Glomerular endothelial cell (primary cell): ENCODE data around the gene PABPN1L. TPM values are rescaled to one million over a fixed set of nuclear protein-coding genes. Genes with fewer than 3 reads are reported as not detected.

Source experiments
- DNase-seq: peaks from one replicate; pipeline ENCODE4 v3.0.0-alpha.2; 2011; ENCODE audit warnings: low read depth, low spot score; ENCODE audit errors: extremely low read depth
- total RNA-seq: library from RNA; depleted of rRNA; stranded (reverse); fragments of >200 nt; gene quantifications from 2 replicates; pipeline ENCODE4 v1.2.3, GENCODE V29; 2015

PABPN1L gene
- total RNA-seq, 1 donor from 2014 or later: not detected

DNA sequence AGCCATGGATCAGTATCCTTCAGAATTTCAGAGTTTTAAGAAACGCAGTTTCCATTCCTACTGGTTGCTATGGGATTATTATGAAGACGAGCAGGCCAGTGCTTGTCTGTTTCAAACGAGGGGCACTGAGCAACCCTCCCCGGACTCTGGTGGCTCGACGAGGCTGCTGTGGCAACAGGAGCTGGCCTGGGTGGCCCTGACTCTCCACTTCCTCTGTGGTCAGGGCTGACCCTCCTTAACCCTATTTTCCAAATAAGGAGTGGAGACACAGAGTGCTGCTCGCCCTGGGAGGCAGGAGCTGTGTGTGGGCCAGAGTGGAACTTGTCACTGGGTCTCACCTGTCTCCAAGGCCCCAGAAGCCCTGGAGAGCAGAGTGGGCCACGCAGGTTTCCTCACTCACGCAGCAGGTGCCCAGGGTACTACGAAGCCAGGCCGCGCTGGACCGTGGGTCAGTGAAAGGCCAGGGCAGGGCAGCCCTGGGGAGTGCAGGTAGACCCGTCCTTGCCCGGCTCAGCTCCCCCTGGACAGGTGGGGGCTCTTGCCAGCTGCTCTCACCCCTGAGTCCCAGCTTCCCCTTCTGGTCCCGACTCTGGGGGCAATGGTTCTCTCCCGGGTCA is 13.0 kb downstream of the PABPN1L start:
- DNase-seq: no peak

DNA sequence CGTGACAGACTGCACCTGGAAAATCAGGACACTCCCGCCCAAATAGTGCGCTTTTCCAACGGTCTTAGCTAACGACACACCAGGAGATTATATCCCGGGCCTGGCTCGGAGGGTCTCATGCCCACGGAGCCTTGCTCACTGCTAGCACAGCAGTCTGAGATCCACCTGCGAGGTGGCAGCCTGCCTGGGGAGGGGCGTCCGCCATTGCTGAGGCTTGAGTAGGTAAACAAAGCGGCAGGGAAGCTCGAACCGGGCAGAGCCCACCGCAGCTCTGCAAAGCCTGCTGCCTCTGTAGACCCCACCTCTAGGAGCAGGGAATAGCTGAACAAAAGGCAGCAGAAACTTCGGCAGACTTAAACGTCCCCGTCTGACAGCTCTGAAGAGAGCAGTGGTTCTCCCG is 14.8 kb downstream of the PABPN1L start:
- no peak for DNase-seq

GRCh38 chr16:88850531-88851199 is 15.8 kb downstream of the PABPN1L start:
- DNase-seq: no peak

DNA sequence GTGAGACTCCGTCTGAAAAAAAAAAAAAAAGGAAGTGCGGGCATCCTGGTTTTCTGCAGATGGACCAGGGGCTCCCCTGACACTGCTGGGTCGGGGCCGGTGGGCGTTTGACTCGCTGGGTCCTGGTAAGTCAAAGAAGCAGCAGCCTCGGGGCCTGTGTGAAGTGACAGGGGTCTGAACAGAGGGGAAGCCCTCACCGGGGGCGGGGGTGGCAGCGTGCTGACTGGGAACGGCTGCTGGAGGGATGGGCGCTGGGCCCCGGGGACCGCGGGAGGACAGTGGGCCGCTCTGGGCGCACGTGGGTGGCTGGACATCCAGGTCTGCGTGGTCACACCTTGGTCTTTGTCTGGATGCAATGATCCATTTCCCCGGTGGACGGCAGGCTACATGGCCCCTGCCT is 17.9 kb downstream of the PABPN1L start:
- no peak for DNase-seq

DNA sequence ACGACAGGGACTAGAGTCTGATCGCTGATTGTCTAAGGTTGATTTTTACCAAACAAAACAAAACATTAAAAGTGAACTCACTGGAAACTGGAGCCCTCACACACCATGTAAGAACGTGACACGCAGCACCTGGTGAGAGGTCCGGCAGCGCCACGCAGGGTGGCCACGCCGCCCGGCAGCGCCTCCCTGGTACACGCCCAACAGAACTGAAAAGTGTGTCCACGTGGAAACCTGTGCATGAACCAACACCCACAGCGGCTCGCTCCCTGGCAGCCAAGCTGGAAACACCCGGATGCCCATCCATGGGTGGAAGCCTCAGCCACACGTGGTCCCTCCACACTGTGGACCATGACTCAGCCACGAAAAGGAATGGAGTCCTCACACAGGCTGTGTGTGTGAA is 18.8 kb downstream of the PABPN1L start:
- no peak for DNase-seq

DNA sequence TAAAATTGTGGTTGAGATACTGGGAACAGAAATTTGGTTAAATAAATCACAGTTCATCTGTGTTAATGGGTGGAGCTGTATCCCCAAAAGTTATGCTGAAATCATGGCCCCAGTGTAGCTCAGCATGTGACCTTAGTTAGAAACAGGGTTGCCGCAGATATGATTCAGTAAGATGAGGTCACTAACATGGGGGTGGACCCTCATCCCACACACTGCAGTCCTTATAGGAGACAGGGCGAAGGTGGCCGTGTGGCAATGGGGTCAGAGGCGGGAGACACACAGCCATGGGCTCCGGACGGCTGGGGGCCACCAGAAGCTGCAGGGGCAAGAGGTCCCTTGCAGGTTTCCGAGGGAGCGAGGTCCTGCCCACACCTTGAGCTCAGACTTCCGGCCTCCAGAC is 20.4 kb downstream of the PABPN1L start:
- no peak for DNase-seq

DNA sequence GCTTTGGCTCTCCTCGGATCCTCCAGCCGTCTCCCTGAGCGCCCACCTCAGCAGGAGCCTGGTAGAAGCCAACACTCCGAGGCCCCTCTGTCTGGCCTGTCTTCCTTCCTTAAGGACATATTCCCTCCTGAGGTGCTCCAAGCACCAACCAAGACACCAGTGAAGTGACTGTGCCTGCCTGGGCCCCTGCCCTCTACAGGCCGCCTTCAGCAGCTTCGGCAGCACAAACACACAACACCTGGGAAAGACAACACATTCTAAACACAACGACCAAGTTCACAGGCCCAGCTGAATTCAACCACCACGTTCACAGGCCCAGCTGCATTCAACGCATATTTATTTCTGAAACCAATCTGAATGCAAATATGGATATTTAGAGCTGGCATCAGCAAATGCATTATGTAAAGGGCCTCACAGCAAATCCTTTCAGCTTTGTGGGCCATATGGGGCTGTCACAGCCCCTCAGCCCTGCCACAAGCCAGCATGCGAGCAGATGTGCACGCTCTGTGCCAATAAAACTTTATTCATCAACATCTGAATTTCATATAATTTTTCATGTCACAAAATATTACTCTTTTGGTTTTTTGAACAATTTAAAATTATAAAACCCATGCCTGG is 21.9 kb downstream of the PABPN1L start:
- DNase-seq: no peak

DNA sequence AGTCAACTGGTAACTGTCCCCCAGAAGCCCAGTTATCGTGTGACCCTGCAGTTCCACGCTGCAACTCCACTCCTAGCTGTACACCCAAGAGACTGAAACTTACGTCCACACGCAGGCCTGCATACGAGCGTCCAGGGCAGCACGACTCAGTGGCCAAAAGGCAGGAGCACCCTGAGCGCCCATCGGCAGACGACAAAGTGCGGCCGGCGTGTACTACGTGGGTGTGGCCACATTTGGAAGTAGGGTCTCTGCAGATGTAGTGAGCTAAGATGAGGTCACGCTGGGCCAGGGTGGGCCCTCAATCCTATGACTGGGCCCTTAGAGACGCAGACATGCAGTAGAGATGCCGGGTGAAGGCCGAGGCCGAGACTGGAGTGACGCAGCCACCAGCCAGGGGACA is 23.2 kb downstream of the PABPN1L start:
- no peak for DNase-seq

DNA sequence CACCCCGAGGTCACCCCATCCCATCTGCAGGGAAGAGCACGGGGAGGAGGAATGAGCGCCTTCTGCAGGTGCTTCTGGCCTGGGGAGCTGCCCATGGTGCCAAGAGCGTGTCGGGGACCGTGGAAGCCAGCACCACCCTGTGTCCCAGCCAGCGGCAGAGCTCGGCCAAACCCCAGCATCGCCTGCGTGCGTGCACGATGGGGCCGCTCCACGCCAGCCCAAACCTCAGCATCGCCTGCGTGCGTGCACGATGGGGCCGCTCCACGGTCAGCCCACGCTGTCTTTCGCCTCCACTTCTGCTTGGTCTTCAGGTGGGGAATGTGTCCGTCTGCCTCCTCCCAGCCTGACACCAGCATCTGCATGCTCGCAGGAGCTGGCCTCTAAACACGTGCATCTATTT is 23.7 kb downstream of the PABPN1L start:
- no peak for DNase-seq

- no peak for DNase-seq
Measured at GRCh38 chr16:88842308-88842756, 24.1 kb downstream of the PABPN1L start.

GRCh38 chr16:88841521-88842307 is 24.7 kb downstream of the PABPN1L start:
- no peak for DNase-seq

GRCh38 chr16:88840600-88841215 is 25.8 kb downstream of the PABPN1L start:
- DNase-seq: no peak

- DNase-seq: no peak
Measured at GRCh38 chr16:88839745-88840599, 26.5 kb downstream of the PABPN1L start.

DNA sequence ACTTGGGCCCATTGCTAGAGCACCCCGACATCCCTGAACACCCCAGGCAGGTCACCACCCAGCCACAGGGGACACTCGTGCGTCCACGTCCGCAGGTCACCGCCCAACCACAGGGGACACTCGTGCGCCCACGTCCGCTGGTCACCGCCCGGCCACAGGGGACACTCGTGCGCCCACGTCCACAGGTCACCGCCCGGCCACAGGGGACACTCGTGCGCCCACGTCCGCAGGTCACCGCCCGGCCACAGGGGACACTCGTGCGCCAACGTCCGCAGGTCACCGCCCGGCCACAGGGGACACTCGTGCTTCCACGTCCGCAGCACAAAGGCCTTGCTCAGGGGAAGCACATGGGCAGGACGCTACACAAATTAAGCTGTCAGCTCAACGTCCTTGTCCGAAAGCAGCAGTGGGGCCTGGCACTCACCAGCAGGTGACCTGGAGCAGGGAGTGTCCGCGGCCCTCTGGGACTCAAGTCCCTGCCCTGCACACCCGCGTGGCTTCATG is 27.4 kb downstream of the PABPN1L start:
- DNase-seq: no peak

- DNase-seq: no peak
Measured at GRCh38 chr16:88838566-88838965, 27.9 kb downstream of the PABPN1L start.

DNA sequence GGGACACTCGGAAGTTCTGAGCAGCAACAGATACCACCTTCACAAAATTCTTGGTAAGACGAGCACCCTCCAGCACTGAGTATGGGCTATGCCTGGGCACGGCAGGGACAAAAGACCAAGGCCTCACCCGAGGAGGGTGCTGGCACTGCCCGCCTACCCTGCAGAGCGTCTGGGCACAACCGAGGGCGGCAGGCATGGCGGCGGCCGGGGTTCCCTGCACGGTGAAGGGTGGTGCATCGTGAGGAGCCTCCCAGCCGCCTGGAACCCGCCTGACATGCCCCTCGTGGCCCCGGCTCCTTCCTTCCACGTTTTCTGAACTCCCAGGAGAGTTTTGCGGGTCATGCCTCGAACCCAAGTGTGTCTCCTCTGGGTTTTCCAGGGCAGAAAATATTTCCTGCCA is 28.7 kb downstream of the PABPN1L start:
- DNase-seq: no peak

- no peak for DNase-seq
Measured at GRCh38 chr16:88836791-88837190, 29.7 kb downstream of the PABPN1L start.

GRCh38 chr16:88835818-88836217 is 30.6 kb downstream of the PABPN1L start:
- DNase-seq: no peak

- no peak for DNase-seq
Measured at GRCh38 chr16:88835383-88835782, 31.1 kb downstream of the PABPN1L start.

DNA sequence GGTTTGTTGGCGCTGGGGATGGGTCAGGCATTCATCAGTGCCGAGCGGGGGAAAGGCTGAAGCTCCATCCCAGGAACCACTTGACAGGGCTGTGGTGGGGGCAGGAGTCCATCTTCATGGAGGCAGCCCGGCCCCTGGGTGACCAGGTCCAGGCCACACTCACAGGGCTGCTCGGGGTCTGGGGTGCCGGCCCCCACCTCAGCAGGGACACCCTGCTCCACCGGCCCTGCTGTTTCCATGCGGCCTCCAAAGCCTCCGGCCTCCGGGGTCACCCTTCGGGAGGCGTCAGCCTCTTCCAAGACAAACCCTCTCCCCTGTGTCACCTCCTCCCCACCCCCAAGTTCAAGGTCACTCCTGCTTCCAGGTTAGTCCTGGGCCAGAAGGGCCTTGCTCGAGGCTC is 31.8 kb downstream of the PABPN1L start:
- DNase-seq: no peak
